ENCODE results near the gene THAP8. TPM values are rescaled to one million over a fixed set of nuclear protein-coding genes. Genes with fewer than 3 reads are reported as not detected.

THAP8 gene
- total and polyA plus RNA-seq, 2 of the 13 experiments (the other 11 are each of a cell fraction or from before 2014, with no cell fraction given): 1.7 to 3.7 TPM

GRCh38 chr19:36093687-36094086 lies 39.6 kb upstream of the THAP8 start:
- TF ChIP-seq ZNF468 (CRISPR knock-in tag; IDR thresholded peaks at IDR 0.05) (no peak), ZBED4 (CRISPR knock-in tag; IDR thresholded peaks at IDR 0.05; ENCODE audit: borderline replicate concordance) (no peak), GTF3A (CRISPR knock-in tag; conservative IDR thresholded peaks at IDR 0.05) (no peak), SP2 (CRISPR knock-in tag; IDR thresholded peaks at IDR 0.05) (no peak), PCBP1 (IDR thresholded peaks at IDR 0.05; ENCODE audit: borderline replicate concordance, low read depth, low read length) (no peak), MTA3 (CRISPR knock-in tag; IDR thresholded peaks at IDR 0.05) (no peak), NR2F6 (IDR thresholded peaks at IDR 0.05) (no peak), NR2F6 (CRISPR knock-in tag; IDR thresholded peaks at IDR 0.05) (no peak), ZMYM2 (CRISPR knock-in tag; IDR thresholded peaks at IDR 0.05) (no peak), MZF1 (CRISPR knock-in tag; IDR thresholded peaks at IDR 0.05; ENCODE audit: borderline replicate concordance) (no peak)
- TF ChIP-seq, protein P1, sequence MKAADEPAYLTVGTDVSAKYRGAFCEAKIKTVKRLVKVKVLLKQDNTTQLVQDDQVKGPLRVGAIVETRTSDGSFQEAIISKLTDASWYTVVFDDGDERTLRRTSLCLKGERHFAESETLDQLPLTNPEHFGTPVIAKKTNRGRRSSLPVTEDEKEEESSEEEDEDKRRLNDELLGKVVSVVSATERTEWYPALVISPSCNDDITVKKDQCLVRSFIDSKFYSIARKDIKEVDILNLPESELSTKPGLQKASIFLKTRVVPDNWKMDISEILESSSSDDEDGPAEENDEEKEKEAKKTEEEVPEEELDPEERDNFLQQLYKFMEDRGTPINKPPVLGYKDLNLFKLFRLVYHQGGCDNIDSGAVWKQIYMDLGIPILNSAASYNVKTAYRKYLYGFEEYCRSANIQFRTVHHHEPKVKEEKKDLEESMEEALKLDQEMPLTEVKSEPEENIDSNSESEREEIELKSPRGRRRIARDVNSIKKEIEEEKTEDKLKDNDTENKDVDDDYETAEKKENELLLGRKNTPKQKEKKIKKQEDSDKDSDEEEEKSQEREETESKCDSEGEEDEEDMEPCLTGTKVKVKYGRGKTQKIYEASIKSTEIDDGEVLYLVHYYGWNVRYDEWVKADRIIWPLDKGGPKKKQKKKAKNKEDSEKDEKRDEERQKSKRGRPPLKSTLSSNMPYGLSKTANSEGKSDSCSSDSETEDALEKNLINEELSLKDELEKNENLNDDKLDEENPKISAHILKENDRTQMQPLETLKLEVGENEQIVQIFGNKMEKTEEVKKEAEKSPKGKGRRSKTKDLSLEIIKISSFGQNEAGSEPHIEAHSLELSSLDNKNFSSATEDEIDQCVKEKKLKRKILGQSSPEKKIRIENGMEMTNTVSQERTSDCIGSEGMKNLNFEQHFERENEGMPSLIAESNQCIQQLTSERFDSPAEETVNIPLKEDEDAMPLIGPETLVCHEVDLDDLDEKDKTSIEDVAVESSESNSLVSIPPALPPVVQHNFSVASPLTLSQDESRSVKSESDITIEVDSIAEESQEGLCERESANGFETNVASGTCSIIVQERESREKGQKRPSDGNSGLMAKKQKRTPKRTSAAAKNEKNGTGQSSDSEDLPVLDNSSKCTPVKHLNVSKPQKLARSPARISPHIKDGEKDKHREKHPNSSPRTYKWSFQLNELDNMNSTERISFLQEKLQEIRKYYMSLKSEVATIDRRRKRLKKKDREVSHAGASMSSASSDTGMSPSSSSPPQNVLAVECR (CRISPR knock-in tag; IDR thresholded peaks at IDR 0.05; ENCODE audit: borderline replicate concordance): no peak
- Histone ChIP-seq H3K9ac (ENCODE audit: insufficient read depth, low read depth, low read length) (no peak overlapping the region), H3K27ac (ENCODE audit: extremely low read length, insufficient read depth, low read length) (no peak overlapping the region), H3K27me3 (ENCODE audit: control insufficient read depth in 1 of 2, insufficient read depth in 2 of 2, low read length in 2 of 2) (no peaks in the 10 kb centered on the region), H3K4me1 (ENCODE audit: insufficient read depth, low read length) (no peaks in the 10 kb centered on the region), H3K79me2 (ENCODE audit: insufficient read depth, low read length) (no peaks in the 10 kb centered on the region), H3K4me2 (ENCODE audit: low read depth, low read length) (no peak overlapping the region), H4K20me1 (ENCODE audit: insufficient read depth, low read length) (no peaks in the 10 kb centered on the region), H2AFZ (ENCODE audit: low read length) (no peak overlapping the region), H3K4me3 (replicated peaks in 1 of 3; ENCODE audit: insufficient read depth in 1 of 3, low read depth in 2 of 3, low read length in 3 of 3) (no peak overlapping the region), H3K9me3 (ENCODE audit: low read length) (no peaks in the 10 kb centered on the region), H3K36me3 (replicated peaks in 1 of 2; ENCODE audit: control insufficient read depth in 1 of 2, insufficient read depth in 2 of 2, low read length in 2 of 2) (peaks cover 16 to 53% of the 10 kb centered on the region in 2 experiments; a peak in 4 of 5 replicates)
- no TSS peak for BruUV-seq (replicated peaks)
- ChIA-PET POLR2A (no interaction called here), CTCF (ENCODE audit: low intra/inter-chr PET ratio, low total read pairs) (no interaction called here)
- DNase-seq (ENCODE audit: low spot score): no peak
- intact Hi-C loops (cut with micrococcal nuclease; ENCODE audit: unreplicated experiment): no loop called here
- FAIRE-seq: no peak
- WGBS (ENCODE audit: low lambda C conversion rate): 61% methylated on average over 6 of the region's 6 CpGs
- no peak for ATAC-seq
- in situ Hi-C loops (cut with HindIII; ENCODE audit: extremely low pct_ligation_motif_present, low pct_unique_long_range_greater_than_20kb): no loop called here
